GM20000 (cell line): ENCODE measurements around the gene HK1.
"Not testable (repeated sequence)": the region's sequence is repeated elsewhere in the genome, so short reads cannot be mapped to it uniquely, and the experiment has no call there.

Experiments
- DNase-seq: peaks from one replicate; pipeline ENCODE4 v3.0.0; 2012; ENCODE audit warnings: low spot score
- CTCF ChIP-seq: IDR thresholded peaks from 2 replicates; pipeline ENCODE4 v1.5.1; 2012; ENCODE audit warnings: mild to moderate bottlenecking, control low read depth; ENCODE audit errors: extremely low read depth, missing control alignments

The HK1 gene

GRCh38 chr10:69449841-69450240, 171.5 kb downstream of the HK1 start:
- DNase-seq, result peak; percentile 60
- no peak for TF ChIP-seq CTCF

GRCh38 chr10:69450395-69450794, 172.1 kb downstream of the HK1 start:
- not testable (repeated sequence) for DNase-seq

GRCh38 chr10:69451209-69451783, 173.0 kb downstream of the HK1 start, which contains the start of gene TSPAN15:
Gene TSPAN15, plus strand, starts transcription at chr10:69451465. Its CDS starts 130 bp downstream, at chr10:69451595.
- peak; percentile 88 for DNase-seq
- TF ChIP-seq CTCF, result no peak
